ENCODE data around the gene CAPN9.
"Not testable (repeated sequence)": the region's sequence is repeated elsewhere in the genome, so short reads cannot be mapped to it uniquely, and the experiment has no call there.

Gene CAPN9

DNA sequence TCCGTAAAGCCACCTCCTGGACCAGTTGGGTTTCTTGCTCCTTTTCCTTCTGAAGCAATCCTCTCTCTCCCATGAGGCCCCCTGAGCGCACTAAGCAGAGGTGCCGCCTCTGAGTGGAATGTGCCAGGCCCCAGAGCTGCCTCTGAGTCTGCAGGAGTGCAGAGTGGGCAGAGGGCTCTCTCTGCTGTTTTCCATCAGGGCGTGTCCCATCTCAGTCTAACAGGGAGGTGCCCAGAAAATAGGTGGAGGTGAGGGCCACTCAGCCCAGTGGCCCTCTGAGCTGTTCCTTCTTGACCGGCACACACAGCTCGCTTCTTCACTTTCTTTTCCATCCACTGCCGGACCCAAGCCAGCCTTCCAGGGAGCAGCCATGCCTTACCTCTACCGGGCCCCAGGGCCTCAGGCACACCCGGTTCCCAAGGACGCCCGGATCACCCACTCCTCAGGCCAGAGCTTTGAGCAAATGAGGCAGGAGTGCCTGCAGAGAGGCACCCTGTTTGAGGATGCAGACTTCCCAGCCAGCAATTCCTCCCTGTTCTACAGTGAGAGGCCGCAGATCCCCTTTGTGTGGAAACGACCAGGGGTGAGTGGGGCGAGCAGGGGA is at the start of gene CAPN9:
Gene CAPN9, plus strand, starts transcription at position 262 of the 604 bp plus-strand sequence. Its CDS starts 109 bp downstream, at position 371.
- no peak for DNase-seq

DNA sequence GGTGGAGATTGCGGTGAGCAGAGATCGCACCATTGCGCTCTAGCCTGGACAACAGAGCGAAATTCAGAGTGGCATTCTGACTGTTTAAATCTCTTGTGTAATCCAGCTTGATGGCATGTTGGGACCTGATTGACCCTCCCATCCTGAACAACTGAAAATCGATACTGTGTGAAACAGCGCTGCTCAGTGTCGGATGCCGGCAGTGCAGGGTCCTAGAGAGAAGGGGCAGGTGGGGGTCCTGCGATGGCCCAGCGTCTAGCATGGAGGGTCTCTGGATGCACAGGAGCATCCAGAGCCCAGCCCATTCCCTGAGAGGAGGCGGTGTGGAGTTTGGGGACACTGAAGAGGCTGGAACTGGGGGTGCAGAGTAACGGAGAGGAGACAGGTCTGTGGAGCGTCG is 49.1 kb upstream of the CAPN9 start:
- DNase-seq, result no peak

DNA sequence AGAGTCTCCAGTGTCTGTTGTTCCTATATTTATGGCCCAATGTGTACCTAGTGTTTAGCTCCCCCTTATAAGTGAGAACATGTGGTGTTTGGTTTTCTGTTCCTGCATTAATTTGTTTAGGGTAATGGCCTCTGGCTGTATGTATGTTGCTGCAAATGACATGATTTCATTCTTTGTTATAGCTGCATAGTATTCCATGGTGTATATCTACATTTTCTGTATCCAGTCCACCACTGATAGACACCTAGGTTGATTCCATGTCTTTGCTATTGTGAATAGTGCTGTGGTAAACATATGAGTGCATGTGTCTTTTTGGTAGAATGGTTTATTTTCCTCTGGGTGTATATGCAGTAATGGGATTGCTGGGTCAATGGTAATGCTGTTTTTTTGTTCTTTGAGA is 48.2 kb upstream of the CAPN9 start:
- DNase-seq, result not testable (repeated sequence)

DNA sequence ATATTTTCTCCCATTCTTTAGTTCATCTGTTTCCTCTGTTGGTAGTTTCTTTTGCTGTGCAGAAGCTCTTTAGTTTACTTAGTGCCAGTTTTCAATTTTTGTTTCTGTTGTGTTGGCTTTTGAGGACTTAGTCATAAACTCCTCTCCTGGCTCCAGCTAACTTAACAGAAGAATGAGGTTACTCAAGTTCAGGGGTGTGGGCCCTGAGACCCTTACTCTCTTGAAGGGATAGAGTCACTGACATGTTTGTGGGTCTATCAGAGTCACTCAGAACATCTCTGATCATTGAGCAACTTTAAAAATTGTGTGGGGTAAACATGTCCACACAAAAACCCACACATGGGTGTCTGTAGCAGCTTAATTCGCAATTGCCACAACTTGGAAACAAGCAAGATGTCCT is 47.5 kb upstream of the CAPN9 start:
- no peak for DNase-seq

DNA sequence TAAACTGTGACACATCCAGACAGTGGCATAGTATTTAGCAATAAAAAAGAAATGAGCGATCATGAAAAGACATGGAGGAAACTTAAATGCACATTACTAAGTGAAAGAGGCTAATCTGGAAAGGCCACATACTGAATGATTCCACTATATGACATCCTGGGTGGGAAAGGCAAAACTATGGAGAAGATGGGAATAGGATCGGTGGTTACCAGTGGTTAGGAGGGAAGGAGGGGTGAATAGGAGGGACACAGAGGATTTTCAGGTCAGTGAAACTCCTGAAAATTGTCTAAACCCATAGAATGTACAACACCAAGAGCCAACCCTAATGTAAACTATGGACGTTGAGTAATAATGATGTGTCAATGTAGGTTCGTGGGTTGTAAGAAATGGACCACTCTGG is 47.1 kb upstream of the CAPN9 start:
- no peak for DNase-seq

DNA sequence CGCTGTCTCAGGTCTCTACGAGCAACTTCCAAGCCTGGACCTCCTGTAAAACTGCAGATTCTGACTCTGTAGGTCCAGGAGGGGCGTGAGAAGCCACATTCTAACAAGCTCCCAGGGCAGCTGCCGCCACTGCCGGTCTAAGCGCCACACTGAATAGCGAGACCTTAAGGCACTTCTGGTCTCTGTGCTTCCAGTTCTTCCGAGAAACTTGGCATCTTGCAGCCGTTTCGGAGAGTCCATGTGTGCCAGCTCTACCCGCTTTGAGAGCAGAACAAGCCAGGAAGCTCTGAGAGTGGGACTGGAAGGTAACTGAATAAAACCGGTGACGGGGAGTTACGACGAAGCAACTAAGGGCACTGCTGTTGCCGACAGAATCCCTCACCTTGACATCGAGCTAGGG is 45.8 kb upstream of the CAPN9 start:
- no peak for DNase-seq

DNA sequence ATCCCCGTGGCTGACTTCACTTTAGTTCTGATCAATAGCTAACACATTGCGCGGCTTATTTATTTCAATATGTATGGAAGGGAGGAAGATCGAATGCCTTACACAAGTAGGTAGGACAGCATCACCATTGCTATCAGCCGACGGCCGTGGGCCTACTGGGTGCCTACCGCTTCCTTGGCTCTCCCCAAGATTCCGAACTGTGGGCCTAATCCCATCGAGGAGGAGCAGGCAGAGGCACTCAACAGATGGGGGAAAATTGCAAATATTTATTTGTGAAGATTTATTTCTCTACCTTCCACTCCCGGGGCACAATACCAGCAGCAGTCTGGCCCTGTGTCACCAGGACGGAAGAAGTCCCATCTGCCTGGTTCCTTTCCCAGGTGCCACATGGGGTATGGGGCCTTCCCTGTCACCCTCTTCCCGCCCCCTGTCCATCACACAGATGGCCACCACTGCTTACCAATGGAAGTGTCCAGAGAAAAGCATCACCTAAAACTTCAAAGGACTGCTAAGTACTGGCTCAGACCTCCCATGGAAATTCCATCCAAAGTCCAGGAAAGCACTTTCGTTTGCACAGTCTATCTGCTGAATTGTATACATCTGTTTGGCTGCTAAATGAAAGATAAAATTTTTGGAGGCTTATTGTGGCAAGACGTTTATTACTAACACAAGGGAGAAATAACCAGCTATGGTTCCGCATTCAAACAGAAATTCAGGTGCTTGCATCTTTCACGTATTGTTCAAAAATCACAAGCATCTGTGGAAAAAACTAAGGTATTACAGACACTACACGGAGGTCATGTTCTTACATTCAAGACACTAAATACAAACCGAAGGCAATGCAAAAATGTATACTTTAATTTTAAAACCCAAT is 45.1 kb upstream of the CAPN9 start:
- DNase-seq, result no peak

DNA sequence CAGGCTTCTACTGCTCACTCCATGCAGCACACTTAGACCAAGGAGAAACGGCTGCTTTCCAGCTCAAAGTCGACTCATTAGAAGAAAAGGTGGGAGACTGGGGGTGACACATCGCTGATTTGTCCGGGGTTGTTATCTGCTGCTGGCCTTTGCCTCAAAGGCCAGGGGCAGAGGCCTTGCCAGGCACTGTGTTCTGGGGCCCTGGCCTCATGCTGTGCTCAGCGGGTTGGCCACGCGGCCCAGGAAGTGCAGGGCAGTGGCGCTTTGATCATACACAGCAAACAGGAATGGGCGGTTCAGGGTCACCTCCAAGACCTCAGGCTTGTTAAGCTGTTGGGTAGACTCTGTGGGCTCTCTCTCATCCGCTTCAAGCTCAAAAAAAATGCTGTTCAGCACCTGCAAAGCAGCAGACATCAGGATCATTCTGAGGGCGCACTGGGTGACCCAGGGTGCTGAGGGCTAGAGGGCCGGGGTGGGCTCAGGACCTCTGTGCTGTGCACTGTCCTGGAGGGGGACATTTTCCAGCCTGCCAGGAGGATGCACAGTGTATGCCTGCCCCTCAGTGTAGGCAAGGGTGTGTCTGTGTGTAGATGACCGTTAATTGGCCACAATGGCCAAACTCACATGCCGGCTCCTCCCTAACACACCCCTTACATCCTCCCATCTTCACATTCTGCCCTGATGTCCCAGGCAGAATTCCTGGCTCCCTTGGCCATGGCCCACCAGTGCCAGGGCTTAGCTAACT is 44.1 kb upstream of the CAPN9 start:
- DNase-seq, result no peak

DNA sequence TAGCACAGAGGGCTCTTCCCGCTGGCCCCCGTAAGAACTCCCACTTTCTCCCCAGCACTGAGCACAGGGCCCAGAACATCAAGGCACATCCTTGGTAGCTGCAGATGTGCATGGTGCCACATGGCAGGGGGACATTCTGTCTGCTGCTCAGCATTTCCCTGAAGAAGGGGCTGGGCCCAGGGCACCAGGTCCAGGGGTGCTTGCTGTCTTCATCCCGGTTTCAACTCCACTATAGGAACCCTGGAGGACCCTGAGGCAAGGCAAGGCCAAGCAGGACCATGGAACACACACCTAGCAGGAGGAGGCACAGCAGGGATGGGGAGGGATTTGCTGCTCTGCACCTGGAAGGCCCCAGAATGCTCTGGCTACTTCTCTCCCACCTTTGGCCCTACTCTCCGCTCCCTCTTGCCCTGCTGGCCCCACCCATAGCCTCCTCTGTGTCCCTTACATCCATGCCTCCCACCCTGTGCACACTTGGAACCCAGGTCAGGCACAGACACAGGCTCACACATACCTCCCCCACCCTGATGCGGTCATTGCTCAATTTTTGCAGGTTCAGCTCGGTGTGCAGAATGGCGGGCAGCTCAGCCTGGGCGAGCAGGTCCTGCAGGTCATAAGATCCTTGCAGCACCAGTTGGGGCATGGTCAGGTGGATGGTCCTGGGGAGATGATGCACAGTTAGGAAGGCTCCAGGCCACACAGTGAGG is 43.4 kb upstream of the CAPN9 start:
- DNase-seq, result no peak

GRCh38 chr1:230704830-230705229 is 42.4 kb upstream of the CAPN9 start:
- no peak for DNase-seq

- DNase-seq, result no peak
Observed at GRCh38 chr1:230705289-230706019, 41.7 kb upstream of the CAPN9 start.

GRCh38 chr1:230706020-230706699 is 41.0 kb upstream of the CAPN9 start:
- DNase-seq, result no peak

DNA sequence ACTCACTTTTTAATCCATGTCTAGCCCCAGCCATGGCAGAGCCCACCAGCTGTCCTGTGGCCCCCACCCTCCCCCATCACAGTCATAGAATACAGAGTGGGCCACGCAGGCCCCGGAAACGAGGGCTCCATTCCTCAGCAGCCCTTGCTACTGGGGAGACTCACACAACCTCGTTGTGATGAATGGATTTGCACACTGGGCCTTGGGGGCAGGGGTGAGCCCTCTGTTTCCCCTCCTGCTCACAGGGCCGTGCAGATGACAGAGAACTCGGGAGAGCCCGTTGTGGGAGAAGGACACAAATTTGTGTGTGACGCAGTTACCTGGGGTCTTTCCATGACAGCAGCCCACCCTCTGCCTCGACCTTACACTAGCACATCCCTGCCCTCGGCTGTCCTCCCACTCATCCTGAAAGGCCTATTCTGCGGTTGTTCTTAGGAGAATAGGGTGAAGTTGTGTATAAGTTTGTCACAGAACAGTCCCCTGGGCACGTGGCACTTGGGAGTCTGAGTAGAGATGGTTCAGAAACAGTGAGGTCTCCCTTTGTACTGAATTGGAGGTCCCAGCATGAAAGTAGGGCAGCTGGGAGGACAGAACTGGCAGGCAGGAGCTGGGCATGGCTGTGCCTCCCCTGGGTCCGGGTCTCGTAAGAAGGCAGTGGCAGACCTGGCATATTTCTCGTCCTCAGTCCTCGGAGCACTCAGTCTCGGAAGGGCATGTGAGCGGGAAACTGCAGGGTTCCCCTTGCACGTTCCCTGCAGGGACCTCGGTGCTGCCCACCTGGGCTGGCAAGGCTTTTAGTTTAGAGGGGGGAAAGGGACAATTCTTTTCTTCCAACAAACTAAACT is 40.1 kb upstream of the CAPN9 start:
- no peak for DNase-seq

- DNase-seq, result no peak
Observed at GRCh38 chr1:230707732-230708630, 39.2 kb upstream of the CAPN9 start.

- DNase-seq, result no peak
Observed at GRCh38 chr1:230708631-230709580, 38.3 kb upstream of the CAPN9 start.

DNA sequence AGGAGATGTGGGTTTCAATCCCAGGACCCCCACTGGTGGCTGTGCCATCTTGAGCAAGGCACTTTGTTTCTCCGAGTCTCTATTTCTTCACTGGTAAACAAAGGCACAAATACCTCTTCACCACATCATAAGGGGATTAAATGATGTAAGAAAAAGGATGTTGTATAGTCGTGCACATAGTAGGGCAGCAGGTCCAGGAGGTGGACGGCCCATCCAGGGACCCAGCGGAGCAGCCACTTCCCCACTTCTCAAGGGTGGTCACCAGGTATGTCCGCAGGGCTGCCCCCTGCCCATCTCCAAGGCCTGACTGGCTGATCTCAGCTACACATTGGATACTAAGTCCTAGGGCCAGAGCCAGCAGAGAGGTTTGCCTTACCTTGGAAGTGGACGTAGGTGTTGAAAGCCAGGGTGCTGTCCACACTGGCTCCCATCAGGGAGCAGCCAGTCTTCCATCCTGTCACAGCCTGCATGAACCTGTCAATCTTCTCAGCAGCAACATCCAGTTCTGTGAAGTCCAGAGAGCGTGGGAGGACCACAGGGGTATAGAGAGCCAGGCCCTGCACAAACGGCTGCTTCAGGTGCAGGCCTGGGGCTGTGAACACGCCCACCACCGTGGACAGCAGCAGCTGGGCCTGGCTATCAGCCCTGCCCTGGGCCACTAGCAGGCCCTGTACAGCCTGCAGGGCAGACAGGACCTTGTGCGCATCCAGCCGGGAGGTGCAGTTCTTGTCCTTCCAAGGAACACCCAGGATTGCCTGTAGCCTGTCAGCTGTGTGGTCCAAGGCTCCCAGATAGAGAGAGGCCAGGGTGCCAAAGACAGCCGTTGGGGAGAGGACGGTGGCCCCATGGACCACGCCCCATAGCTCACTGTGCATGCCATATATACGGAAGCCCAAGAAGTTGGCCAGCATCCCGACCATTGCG is 37.3 kb upstream of the CAPN9 start:
- no peak for DNase-seq

GRCh38 chr1:230710543-230710904 is 36.7 kb upstream of the CAPN9 start:
- no peak for DNase-seq
